K562 (cell line): ENCODE results near the gene HOXB5.

Source experiments
- CHD2 ChIP-seq: IDR thresholded peaks from 2 replicates; pipeline ENCODE4 v1.6.1; 2011; ENCODE audit warnings: low read depth, low read length
- CHD7 ChIP-seq: fragments of 200-600 bp; sonication (generic); IDR thresholded peaks from one replicate; pipeline ENCODE4 v1.6.1; 2012; ENCODE audit warnings: mild to moderate bottlenecking, low read depth, low read length, inconsistent platforms
- CTCF ChIP-seq, 3 experiments: IDR thresholded peaks in 2 of 3; conservative IDR thresholded peaks in 1 of 3; 2 replicates each; pipeline ENCODE4 v1.5.1; 2011 to 2012; ENCODE audit warnings: low read length in 3 of 3, mild to moderate bottlenecking in 3 of 3, control low read depth in 2 of 3, improper control_type of control experiment in 1 of 3, inconsistent platforms in 1 of 3, low read depth in 1 of 3, mixed read lengths in 1 of 3, moderate library complexity in 1 of 3; ENCODE audit not compliant: insufficient read depth in 2 of 3
- E2F1 ChIP-seq: sonication (generic); formaldehyde crosslinking; IDR thresholded peaks from 2 replicates; pipeline ENCODE4 v1.8.1; 2023; ENCODE audit warnings: mild to moderate bottlenecking, missing genetic modification reagents, moderate library complexity
- HMG20B ChIP-seq: fragments of 250-450 bp; sonication (Bioruptor Pico); IDR thresholded peaks from 2 replicates; pipeline ENCODE4 v1.5.0; 2021; ENCODE audit warnings: mild to moderate bottlenecking
- HNRNPH1 ChIP-seq: fragments of 200-400 bp; formaldehyde crosslinking; optimal IDR thresholded peaks from 2 replicates; pipeline ENCODE3; 2017; ENCODE audit warnings: low read depth, mild to moderate bottlenecking, low read length, moderate library complexity
- ZNF655 ChIP-seq: fragments of 250-450 bp; sonication (Bioruptor Pico); IDR thresholded peaks from 2 replicates; pipeline ENCODE4 v1.5.0; 2021

GRCh38 chr17:48596000-48596734 is 2.6 kb upstream of the HOXB5 start:
- TF ChIP-seq HNRNPH1, result no peak
- no peak for TF ChIP-seq E2F1
- no peak for TF ChIP-seq ZNF655
- TF ChIP-seq CHD2, result no peak
- no peak for TF ChIP-seq HMG20B (CRISPR knock-in tag)
- TF ChIP-seq CTCF (IDR thresholded peaks at IDR 0.05 in 2 of 3, conservative IDR thresholded peaks at IDR 0.05 in 1 of 3; ENCODE audit: insufficient read depth in 2 of 3, low read depth in 1 of 3, low read length in 3 of 3), result no peak
- TF ChIP-seq CHD7, result no peak
